Uterus (tissue), 4 donors: ENCODE results near the gene GRIN2B. TPM values are rescaled to one million over a fixed set of nuclear protein-coding genes. Genes with fewer than 3 reads are reported as not detected.

Source experiments
- DNase-seq, 2 donors: peaks; one replicate each; pipeline ENCODE4 v3.0.0-alpha.2; 2019 to 2020
- H3K27ac ChIP-seq, 2 donors: fragments of 200-600 bp; sonication (generic); 1 replicate in 1 of 2; 2 replicates in 1 of 2; pipeline ENCODE4 v1.5.1; 2016 to 2018
- H3K27me3 ChIP-seq, 2 donors: fragments of 200-600 bp; sonication (generic); one replicate each; pipeline ENCODE4 v1.5.1; 2018 to 2019; ENCODE audit warnings: control low read depth in 1 of 2
- H3K36me3 ChIP-seq, 2 donors: fragments of 200-600 bp; sonication (generic); one replicate each; pipeline ENCODE4 v1.5.1; 2019; ENCODE audit warnings: control low read depth in 1 of 2
- H3K4me1 ChIP-seq, 2 donors: fragments of 200-600 bp; sonication (generic); one replicate each; pipeline ENCODE4 v1.5.1; 2018 to 2019; ENCODE audit warnings: control low read depth in 1 of 2
- H3K4me3 ChIP-seq, 2 donors: fragments of 200-600 bp; sonication (generic); 1 replicate in 1 of 2; 2 replicates in 1 of 2; pipeline ENCODE4 v1.5.1; 2018 to 2019; ENCODE audit warnings: mild to moderate bottlenecking in 1 of 2
- H3K9me3 ChIP-seq, 2 donors: fragments of 200-600 bp; sonication (generic); one replicate each; pipeline ENCODE4 v1.5.1; 2019; ENCODE audit warnings: control low read depth in 1 of 2
- CTCF ChIP-seq, 4 experiments: fragments of 200-600 bp in 2 of 4; fragments of 450-650 bp in 2 of 4; sonication (generic) in 2 of 4; IDR thresholded peaks; one replicate each; pipeline ENCODE4 v1.5.1; 2016 to 2019; ENCODE audit warnings: antibody characterized with exemption in 4 of 4, mild to moderate bottlenecking in 2 of 4, moderate library complexity in 1 of 4
- POLR2A ChIP-seq, 2 donors: fragments of 450-650 bp; IDR thresholded peaks; one replicate each; pipeline ENCODE4 v1.6.1; 2016; ENCODE audit warnings: antibody characterized with exemption in 2 of 2, mild to moderate bottlenecking in 1 of 2, moderate library complexity in 1 of 2
- intact Hi-C: fragments of 100-400 bp; cut with DNase I; formaldehyde crosslinking; loops from one replicate; pipeline ENCODE4 v1.15.1; 2023; ENCODE audit warnings: low total_unique reads
- total RNA-seq, 4 donors: library from RNA; depleted of rRNA in 3 of 4; stranded (reverse); fragments of >200 nt in 3 of 4; gene quantifications; one replicate each; pipeline versions ENCODE4 v1.1.0 to v1.2.4, GENCODE V29; 2014 to 2023
- donor health status: DM: yes; HTN: yes; CAD: no.

The GRIN2B gene
- total RNA-seq, 4 donors from 2014 or later, result under 0.01 to 0.07 TPM; not detected in 2

GRCh38 chr12:13980538-13981295 is 685 bp downstream of the GRIN2B start:
- no peak overlapping the region for H3K27ac ChIP-seq
- TF ChIP-seq POLR2A (IDR thresholded peaks at IDR 0.05), result no peak
- TF ChIP-seq CTCF (IDR thresholded peaks at IDR 0.05), result no peak
- H3K4me1 ChIP-seq, result peaks cover 0 to 11% of the 10 kb centered on the region in 2 donors
- peaks cover 0 to 38% of the 10 kb centered on the region in 2 donors for H3K27me3 ChIP-seq
- DNase-seq, result no peak
- H3K4me3 ChIP-seq, result no peak overlapping the region
- H3K36me3 ChIP-seq, result no peaks in the 10 kb centered on the region
- intact Hi-C loops, result no loop called here
- H3K9me3 ChIP-seq, result no peaks in the 10 kb centered on the region

GRCh38 chr12:13979772-13980378 is 1.5 kb downstream of the GRIN2B start:
- no peak for DNase-seq
- Histone ChIP-seq H3K27ac (no peak overlapping the region), H3K4me3 (no peak overlapping the region), H3K9me3 (no peaks in the 10 kb centered on the region), H3K4me1 (peaks cover 0 to 11% of the 10 kb centered on the region in 2 donors), H3K36me3 (no peaks in the 10 kb centered on the region), H3K27me3 (peaks cover 0 to 30% of the 10 kb centered on the region in 2 donors)
- intact Hi-C loops, result no loop called here
- TF ChIP-seq POLR2A (IDR thresholded peaks at IDR 0.05) (no peak), CTCF (IDR thresholded peaks at IDR 0.05) (no peak)

- H3K4me3 ChIP-seq, result no peak overlapping the region
- peaks cover 0 to 11% of the 10 kb centered on the region in 2 donors for H3K4me1 ChIP-seq
- H3K36me3 ChIP-seq, result no peaks in the 10 kb centered on the region
- intact Hi-C loops, result no loop called here
- peaks cover 0 to 20% of the 10 kb centered on the region in 2 donors for H3K27me3 ChIP-seq
- H3K27ac ChIP-seq, result no peak overlapping the region
- no peak for TF ChIP-seq CTCF (IDR thresholded peaks at IDR 0.05)
- no peak for TF ChIP-seq POLR2A (IDR thresholded peaks at IDR 0.05)
- no peak for DNase-seq
- no peaks in the 10 kb centered on the region for H3K9me3 ChIP-seq
Observed at GRCh38 chr12:13978876-13979275, 2.5 kb downstream of the GRIN2B start.

GRCh38 chr12:13976880-13977279 is 4.5 kb downstream of the GRIN2B start:
- Histone ChIP-seq H3K27ac (no peak overlapping the region), H3K4me1 (peaks cover 0 to 11% of the 10 kb centered on the region in 2 donors), H3K27me3 (peaks cover 0 to 4% of the 10 kb centered on the region in 2 donors), H3K4me3 (no peak overlapping the region), H3K36me3 (no peaks in the 10 kb centered on the region), H3K9me3 (no peaks in the 10 kb centered on the region)
- intact Hi-C loops, result no loop called here
- TF ChIP-seq CTCF (IDR thresholded peaks at IDR 0.05) (no peak), POLR2A (IDR thresholded peaks at IDR 0.05) (no peak)
- no peak for DNase-seq

GRCh38 chr12:13976028-13976584 is 5.3 kb downstream of the GRIN2B start:
- Histone ChIP-seq H3K4me3 (no peak overlapping the region), H3K27ac (no peak overlapping the region), H3K4me1 (peaks cover 0 to 7% of the 10 kb centered on the region in 2 donors), H3K27me3 (no peaks in the 10 kb centered on the region), H3K9me3 (no peaks in the 10 kb centered on the region), H3K36me3 (no peaks in the 10 kb centered on the region)
- DNase-seq, result no peak
- TF ChIP-seq POLR2A (IDR thresholded peaks at IDR 0.05) (no peak), CTCF (IDR thresholded peaks at IDR 0.05) (no peak)
- intact Hi-C loops, result no loop called here
